IPS-18c (cell line): ENCODE data around the gene GTF2IRD2.
"Not testable (repeated sequence)": the region's sequence is repeated elsewhere in the genome, so short reads cannot be mapped to it uniquely, and the experiment has no call there.

Experiments used
- H3K4me3 ChIP-seq: 2 replicates; pipeline ENCODE4 v1.7.0; 2013; ENCODE audit warnings: low read depth, mild to moderate bottlenecking, low read length, moderate library complexity; ENCODE audit not compliant: insufficient read depth
- H3K9me3 ChIP-seq: one replicate; pipeline ENCODE4 v1.6.1; 2013; ENCODE audit warnings: mild to moderate bottlenecking, low read length, moderate library complexity; ENCODE audit not compliant: control insufficient read depth, insufficient read depth

The GTF2IRD2 gene

DNA sequence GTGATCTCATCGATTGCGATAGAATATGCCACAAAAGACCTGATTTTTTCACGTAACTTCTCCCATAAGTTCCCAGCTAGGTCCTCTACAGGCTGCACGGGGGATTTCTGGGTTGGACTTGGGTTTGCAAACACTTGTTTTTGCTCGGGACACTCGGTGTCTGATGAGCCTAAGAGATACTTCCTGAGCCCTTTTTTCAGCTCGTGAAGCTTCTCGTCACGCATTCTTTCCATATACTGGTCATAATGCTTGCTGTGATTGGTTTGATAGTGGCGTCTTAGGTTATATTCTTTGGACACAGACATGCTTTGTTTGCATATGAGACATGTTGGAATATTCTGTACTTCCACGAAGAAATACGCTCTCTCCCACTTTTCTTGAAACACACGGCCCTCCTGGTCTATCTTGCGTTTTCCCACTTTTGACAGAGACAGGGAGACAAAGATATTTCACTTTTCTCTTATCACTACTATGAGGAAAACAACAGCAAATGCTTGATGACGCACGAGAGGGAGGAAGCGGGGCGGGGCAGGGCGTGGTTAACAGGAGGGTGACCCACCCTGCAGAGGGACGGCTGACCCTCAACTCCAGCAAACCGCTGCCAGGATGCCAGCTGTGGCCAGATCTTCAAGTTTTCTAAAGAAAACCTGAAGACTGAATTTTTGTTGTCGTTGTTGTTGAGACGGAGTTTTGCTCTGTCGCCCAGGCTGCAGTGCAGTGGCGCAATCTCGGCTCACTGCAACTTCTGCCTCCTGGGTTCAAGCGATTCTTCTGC, 53.4 kb downstream of the GTF2IRD2 start:
- H3K4me3 ChIP-seq: not testable (repeated sequence)

DNA sequence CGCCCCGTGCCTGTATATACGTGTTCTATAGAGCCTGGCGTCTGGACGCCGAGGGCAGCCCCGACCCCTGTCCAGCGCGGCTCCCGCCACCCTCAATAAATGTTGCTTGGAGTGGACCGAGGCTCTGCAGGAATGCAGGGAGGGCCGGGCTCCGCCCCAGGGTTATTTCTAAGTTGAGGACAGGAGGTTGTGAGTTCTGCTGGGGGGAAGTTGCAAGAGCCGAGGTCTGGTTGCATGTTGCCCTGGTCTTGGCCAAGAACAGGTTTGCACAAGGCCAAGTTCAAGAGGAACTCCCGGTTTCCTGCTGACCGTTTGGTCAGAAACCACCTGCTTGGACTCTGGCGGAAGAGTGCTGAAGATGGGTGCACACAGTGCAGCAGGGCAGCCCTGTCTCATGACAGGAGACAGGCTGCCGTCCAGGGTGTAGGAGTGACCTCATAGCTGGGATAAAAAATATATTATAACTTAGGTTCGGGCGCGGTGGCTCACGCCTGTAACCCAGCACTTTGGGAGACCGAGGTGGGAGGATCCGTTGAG, 62.1 kb downstream of the GTF2IRD2 start:
- H3K4me3 ChIP-seq, H3K9me3 ChIP-seq: not testable (repeated sequence)

More for the DNA sequence above, 53.4 kb downstream of the GTF2IRD2 start:
- not testable (repeated sequence) for H3K9me3 ChIP-seq

DNA sequence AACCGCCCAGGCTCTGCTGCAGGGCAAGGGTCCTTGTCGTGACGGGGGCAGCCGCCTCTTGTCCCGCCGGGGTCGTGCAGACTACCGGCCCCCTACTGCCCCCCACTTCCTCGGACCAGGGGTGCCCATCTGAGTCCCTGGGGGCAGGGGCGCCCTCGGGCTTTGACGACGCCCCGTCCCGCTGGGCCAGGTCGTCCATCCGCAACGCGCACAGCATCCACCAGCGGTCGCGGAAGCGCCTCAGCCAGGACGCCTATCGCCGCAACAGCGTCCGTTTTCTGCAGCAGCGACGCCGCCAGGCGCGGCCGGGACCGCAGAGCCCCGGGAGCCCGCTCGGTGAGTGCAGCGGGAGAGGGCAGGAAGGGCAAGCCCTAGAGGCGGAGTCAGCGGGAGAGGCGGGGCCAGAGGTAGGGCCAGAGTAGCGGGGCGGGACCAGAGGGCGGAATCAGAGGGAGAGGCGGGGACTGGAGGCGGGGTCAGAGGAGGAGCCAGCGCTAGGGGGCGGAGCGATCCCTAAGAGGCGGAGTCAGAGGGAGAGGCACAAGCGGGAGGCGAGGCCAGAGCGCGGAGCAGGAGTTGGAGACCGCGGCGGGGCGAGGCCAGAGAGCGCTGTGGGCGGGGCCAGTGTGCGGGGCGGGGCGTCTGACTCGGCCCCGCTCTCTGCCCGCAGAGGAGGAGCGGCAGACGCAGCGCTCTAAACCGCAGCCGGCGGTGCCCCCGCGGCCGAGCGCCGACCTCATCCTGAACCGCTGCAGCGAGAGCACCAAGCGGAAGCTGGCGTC, 62.8 kb downstream of the GTF2IRD2 start:
- H3K9me3 ChIP-seq, H3K4me3 ChIP-seq: not testable (repeated sequence)

DNA sequence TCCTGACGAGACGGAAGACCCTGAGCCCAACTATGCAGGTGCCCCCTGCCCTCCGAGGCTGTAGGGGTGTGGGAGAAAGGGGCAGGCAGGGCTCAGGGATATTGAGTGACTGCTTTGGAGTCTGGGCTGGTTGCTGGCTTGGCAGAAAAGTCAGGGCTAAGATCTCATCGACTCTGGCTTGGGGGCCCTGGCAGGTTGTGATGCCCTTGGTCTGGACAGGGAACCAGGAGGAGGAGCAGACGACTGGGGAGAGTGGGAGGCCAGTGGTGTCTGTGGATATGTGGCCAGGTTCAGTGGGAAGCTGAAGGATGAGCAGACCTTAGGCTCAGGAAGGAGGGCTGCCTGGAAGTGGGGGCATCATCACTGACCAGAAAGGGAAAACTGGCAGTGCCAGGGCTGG, 67.8 kb downstream of the GTF2IRD2 start:
- not testable (repeated sequence) for H3K9me3 ChIP-seq, H3K4me3 ChIP-seq

DNA sequence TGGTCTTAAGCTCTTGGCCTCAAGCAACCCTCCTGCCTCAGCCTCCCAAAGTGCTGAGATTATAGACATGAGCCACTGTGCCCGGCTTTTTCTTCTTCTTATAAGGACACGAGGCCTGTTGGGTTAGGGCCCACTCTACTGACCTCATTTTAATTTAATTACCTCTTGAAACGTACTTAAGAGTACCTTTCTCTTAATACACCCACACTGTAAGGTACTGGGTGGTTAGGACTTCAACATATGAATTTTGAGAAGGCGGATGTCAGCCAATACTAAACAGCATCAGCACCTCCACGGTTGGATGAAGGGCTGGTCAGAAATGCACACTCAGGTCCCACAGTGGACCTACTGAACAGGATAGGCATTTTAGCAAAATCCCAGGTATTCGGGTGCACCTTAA, 69.7 kb downstream of the GTF2IRD2 start:
- not testable (repeated sequence) for H3K4me3 ChIP-seq

DNA sequence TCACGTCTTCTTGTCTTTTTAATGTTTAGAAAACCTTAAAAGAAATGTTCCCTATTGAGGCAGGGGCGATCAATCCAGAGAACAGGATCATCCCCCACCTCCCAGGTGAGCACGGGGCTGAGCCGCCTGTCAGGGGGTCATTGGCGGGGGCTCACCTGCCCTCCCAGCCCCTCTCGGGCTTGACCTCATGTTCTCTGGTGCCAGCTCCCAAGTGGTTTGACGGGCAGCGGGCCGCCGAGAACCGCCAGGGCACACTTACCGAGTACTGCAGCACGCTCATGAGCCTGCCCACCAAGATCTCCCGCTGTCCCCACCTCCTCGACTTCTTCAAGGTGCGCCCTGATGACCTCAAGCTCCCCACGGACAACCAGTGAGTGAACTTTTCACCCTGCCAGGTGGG, 72.4 kb downstream of the GTF2IRD2 start:
- not testable (repeated sequence) for H3K9me3 ChIP-seq, H3K4me3 ChIP-seq

More for the DNA sequence above, 69.7 kb downstream of the GTF2IRD2 start:
- H3K9me3 ChIP-seq: not testable (repeated sequence)

DNA sequence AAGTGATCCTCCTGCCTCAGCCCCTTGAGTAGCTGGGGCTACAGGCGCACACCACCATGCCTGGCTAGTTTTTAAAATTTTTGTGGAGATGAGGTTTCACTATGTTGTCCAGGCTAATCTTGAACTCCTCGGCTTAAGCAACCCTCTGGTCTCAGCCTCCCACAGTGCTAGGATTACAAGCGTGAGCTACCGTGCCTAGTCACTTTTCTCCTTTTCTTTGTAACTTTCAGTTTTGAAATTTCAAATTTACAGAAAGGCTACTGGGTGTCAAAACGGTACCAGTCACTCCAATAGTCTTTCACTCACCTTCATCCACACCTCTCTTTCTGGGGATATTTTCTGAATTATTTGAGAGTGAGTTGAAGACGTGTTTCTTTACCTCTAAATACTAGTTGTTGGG, 76.3 kb downstream of the GTF2IRD2 start:
- H3K9me3 ChIP-seq, H3K4me3 ChIP-seq: not testable (repeated sequence)

DNA sequence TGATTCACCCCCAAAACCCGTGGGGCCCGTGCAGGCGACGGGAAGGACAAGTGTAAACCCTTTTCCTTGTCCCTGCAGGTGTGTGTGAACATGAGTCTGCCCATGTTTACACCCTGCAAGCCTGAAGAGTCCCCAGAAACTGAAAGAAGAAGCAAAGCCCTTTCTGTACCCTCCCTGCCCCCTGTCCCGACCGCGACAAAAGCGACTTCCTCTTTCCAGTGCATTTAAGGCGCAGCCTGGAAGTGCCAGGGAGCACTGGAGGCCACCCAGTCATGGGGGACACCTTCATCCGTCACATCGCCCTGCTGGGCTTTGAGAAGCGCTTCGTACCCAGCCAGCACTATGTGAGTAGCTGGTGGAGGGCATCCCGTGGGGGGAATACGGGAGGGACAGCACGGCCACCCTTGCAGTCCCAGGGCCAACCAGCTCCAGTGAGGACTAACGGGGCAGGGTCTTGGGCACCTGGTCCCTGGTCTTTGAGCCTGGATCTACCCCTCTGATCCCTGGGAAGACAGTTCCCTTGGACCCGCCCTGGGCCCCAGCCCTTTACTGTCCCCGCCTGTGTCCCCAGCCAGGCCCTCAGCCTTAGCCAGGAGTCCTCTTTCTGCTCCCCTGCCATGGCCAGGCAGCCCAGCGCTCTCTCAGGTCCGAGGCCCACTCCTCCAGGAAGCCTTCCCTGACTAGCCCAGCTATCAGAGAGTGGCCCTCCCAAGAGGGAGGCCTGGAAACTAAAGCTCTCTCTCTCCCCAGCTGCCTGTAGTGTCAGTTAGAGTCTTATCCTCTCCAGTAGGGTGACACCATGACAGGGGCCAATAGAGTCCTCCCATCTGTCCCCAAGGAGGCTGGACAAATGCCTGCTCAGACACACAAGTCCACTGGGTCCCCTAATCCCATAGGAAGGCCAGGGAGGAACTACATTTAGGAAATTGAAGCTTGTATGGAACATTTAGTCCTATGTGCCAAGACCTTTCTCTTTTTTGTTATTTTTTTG, 77.3 kb downstream of the GTF2IRD2 start, which contains the start of gene NCF1:
Gene NCF1 (plus strand): TSS at position 252 of the 991 bp plus-strand sequence. CDS start 21 bp downstream, at position 273.
- H3K9me3 ChIP-seq: not testable (repeated sequence)

DNA sequence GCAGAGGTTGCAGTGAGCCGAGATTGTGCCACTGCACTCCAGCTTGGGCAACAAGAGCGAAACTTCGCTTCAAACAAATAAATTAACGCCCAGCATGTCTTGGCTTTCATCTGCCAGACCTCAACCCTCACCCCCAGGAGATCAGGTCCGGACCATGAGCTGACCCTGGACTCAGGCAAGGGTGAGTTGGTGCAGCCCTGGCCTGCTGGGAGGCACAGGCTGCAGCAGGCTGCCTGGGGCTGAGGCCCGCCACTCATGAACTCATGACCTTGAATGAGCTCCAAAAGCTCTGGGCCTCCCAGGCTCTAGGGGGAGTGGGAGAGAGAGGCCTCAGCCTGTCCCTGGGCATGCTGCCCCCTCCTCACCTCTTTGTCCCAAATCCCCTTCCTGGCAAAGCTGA, 79.3 kb downstream of the GTF2IRD2 start:
- H3K4me3 ChIP-seq, H3K9me3 ChIP-seq: not testable (repeated sequence)

More for the DNA sequence above, 77.3 kb downstream of the GTF2IRD2 start, which contains the start of gene NCF1:
- H3K4me3 ChIP-seq: not testable (repeated sequence)

DNA sequence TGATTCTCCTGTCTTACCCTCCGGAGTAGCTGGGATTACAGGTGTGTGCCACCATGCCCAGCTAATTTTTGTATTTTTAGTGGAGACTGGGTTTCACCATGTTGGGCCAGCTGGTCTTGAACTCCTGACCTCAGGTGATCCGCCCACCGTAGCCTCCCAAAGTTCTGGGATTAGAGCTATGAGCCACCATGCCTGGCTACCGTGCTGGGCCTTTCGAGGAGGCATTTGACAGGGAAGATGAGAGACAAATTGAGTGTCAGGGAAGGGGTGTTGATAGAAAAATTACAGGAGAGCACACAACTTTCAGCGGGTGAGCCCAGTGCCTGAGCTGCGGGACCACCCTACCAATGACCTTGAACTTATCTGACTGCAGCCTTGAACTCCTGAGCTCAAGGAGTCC, 81.3 kb downstream of the GTF2IRD2 start:
- not testable (repeated sequence) for H3K9me3 ChIP-seq, H3K4me3 ChIP-seq

DNA sequence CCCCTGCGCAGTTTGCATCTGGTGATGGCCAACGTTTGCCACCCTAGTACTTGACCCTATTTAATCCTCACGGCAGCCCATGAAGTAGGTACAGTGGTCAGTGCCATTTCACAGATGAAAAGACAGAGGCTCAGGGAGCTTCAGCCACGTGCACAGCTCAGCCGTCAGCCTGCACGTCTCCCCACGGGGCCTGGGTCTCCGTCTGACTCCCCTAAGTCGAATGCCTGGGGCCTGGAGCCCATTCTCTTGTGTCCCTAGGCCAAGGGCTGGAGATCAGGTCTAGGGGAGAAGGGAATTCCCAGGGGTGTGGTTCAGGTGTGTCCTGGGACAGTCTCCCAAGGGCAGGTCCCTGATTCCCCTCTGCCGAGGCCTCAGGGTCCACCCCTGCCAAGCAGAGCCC, 84.4 kb downstream of the GTF2IRD2 start:
- not testable (repeated sequence) for H3K9me3 ChIP-seq, H3K4me3 ChIP-seq

DNA sequence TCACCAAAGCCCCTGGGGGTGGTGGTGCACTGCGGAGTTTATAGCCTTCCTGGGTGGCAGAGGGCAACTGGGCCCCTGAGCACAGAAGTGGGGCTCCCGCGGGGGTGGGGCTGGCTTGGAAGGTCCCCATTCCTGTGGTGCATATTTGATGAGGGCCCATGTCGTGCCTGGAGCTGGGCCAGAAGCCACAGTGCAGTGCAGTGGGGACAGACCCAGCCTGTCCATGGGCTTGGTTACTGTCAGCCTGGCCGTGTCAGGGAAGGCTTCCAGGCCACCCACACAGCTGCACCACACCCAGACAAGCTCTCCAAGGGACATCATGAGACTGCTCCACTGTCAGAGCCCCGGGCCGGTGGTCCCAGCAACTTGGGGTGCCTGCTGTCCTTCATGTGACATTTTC, 84.9 kb downstream of the GTF2IRD2 start:
- not testable (repeated sequence) for H3K9me3 ChIP-seq, H3K4me3 ChIP-seq

DNA sequence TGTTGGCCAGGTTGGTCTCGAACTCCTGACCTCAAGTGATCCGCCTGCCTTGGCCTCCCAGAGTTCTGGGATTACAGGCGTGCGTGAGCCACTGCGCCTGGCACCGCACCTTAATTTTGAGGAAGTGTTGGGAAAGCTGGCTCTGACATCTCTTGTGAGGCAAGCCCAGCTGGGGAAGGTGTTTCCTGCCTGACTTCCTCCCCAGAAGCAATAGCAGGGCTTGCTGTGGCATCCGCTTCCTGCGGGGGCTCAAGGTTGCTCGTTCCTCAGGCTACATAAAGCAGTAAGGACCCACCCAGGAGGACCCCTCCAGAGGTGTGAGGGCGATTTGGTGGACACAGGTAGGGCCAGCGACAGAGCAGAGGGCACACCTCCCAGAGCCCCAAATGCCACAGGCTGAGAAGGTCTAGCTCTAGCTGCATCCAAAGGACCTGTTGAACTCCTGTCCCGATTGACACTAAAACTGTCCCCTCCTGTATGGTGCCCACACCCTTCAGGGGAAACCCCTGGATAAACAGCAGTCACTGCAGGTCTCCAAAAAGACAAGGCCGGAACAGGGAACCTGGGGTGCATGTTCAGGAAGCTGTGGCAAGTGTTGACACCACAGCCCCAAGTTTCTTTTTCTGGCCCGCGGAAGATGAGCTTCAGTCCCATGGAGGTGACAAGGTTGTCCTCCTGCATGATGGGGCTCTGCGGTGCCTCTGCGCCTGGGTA, 86.0 kb downstream of the GTF2IRD2 start:
- not testable (repeated sequence) for H3K9me3 ChIP-seq

DNA sequence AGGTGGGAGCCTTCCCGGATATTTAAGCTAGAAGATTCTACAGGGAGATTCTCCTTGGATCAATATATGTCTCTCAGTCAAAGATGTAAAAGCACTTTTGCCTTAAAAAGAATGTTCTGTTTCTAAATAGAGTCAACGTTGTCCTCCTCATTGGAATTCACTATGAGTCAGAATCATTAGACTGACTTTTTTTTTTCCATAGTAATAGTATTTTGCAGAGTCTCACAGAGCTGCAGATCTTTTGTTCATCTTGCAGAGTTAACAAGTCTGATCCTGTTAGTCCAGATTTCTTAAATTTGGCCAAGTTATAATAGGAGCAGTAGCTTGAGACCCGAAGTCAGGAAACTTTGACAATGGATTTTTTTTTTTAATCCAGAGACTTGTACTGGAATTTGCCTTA, 92.4 kb downstream of the GTF2IRD2 start:
- not testable (repeated sequence) for H3K4me3 ChIP-seq, H3K9me3 ChIP-seq

More for the DNA sequence above, 86.0 kb downstream of the GTF2IRD2 start:
- not testable (repeated sequence) for H3K4me3 ChIP-seq

DNA sequence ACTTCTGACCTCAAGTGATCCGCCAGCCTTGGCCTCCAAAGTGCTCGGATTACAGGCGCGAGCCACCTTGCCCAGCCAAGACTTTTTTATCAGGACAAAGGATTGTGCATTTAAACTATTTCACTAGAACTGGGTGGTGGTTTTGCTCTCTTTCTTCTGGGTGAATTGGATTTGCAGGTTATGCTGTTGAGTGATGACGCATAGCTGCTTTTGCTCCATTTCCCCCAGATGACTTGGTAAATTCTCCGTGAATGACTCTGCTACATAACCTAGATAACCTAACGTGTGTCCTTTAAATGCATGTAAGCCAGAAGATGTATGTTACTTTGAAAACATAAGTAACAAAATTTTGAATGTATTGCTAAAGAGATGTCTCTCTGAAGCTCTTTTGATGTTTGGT, 93.1 kb downstream of the GTF2IRD2 start:
- H3K4me3 ChIP-seq, H3K9me3 ChIP-seq: not testable (repeated sequence)

DNA sequence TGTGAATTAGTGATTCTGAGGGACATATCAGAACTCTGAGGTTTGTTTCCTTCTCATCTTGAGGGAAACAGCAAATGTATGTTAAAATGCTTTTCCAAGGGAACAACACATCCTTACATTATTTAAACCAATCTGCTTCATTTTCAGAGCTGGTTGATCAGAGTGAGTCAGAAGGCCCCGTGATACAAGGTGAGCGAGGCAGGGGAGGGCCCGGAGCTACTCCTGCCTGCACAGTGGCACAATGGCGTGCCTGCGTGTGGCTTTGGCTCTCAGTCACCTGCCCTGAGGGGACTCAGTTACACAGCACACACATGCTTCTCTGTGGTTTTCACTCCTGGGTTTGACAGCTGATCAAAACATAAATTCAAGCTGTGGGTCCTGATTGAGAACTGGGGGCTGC, 94.7 kb downstream of the GTF2IRD2 start:
- H3K4me3 ChIP-seq, H3K9me3 ChIP-seq: not testable (repeated sequence)
